ENCODE results near the gene KRT71.

DNA sequence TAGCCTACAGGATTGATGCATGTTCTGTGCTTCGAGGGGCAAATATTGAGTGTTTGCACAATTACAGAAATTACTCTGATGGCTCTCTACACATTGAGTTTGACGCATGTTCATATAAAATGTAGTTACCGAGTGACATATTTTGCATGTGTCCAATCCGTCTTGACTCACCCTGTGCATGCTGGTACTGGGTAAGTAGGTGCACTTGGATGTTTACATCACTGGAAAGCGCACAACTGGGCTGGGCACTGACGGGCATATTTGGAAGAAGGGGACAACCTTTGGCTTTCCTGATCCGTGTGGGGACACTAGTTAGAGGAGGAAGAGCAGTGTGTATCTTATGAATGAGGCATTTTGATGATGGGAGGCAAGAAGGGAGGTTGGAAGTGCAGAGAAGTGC, 55.0 kb downstream of the KRT71 start:
- TF ChIP-seq, protein P1, sequence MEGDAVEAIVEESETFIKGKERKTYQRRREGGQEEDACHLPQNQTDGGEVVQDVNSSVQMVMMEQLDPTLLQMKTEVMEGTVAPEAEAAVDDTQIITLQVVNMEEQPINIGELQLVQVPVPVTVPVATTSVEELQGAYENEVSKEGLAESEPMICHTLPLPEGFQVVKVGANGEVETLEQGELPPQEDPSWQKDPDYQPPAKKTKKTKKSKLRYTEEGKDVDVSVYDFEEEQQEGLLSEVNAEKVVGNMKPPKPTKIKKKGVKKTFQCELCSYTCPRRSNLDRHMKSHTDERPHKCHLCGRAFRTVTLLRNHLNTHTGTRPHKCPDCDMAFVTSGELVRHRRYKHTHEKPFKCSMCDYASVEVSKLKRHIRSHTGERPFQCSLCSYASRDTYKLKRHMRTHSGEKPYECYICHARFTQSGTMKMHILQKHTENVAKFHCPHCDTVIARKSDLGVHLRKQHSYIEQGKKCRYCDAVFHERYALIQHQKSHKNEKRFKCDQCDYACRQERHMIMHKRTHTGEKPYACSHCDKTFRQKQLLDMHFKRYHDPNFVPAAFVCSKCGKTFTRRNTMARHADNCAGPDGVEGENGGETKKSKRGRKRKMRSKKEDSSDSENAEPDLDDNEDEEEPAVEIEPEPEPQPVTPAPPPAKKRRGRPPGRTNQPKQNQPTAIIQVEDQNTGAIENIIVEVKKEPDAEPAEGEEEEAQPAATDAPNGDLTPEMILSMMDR (IDR thresholded peaks at IDR 0.05 in 4 of 5, conservative IDR thresholded peaks at IDR 0.05 in 1 of 5): no peak
- no peak for TF ChIP-seq POLR2A (IDR thresholded peaks at IDR 0.05)
